Measurements from ENCODE around the gene GTF3C2. TPM values are rescaled to one million over a fixed set of nuclear protein-coding genes. Genes with fewer than 3 reads are reported as not detected.
A peak's percentile ranks its signal among the peaks of the same experiment; 100 is the strongest.
"Not testable (repeated sequence)": the region's sequence is repeated elsewhere in the genome, so short reads cannot be mapped to it uniquely, and the experiment has no call there.

The GTF3C2 gene
- total RNA-seq, 1 experiment from 2014 or later = 85.4 TPM

DNA sequence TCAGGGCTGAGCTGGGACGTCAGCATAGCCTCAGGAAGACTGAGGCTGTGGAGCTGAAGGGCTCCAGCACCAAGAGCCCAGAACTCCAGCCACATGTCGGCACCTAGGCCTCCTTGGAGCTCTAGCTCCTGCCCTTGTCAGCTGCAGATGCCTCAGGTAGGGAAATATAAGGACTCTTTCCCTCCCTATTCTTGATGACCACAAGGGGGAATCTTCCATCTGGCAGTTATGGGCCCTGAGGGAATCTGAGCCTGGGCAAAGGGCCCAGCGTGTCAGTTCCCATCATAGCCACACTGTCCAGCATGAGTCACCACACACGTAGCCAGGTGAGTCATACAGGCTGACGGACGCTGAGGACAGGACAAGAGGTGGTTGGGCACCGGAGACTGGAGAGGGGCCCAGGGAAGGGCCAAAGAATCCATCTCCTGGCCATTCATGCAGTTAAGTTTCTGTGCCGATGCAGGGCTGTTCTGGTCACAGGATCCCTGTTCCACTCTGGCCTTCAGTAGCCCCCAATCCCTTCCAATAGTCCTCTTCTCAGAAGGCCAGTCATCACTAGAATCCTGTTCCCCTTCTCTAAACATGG is 35.5 kb downstream of the GTF3C2 start:
- peak overlapping the region; percentile 91 for H3K4me3 Mint-ChIP-seq (ENCODE audit: low read depth, unreplicated experiment)
- no TSS peak for BruUV-seq (replicated peaks)
- TF ChIP-seq, protein P1, sequence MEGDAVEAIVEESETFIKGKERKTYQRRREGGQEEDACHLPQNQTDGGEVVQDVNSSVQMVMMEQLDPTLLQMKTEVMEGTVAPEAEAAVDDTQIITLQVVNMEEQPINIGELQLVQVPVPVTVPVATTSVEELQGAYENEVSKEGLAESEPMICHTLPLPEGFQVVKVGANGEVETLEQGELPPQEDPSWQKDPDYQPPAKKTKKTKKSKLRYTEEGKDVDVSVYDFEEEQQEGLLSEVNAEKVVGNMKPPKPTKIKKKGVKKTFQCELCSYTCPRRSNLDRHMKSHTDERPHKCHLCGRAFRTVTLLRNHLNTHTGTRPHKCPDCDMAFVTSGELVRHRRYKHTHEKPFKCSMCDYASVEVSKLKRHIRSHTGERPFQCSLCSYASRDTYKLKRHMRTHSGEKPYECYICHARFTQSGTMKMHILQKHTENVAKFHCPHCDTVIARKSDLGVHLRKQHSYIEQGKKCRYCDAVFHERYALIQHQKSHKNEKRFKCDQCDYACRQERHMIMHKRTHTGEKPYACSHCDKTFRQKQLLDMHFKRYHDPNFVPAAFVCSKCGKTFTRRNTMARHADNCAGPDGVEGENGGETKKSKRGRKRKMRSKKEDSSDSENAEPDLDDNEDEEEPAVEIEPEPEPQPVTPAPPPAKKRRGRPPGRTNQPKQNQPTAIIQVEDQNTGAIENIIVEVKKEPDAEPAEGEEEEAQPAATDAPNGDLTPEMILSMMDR (IDR thresholded peaks at IDR 0.05; ENCODE audit: unreplicated experiment) = peak; percentile 45
- peak; percentile 90 for DNase-seq
- peaks cover 40% of the 10 kb centered on the region for H3K36me3 Mint-ChIP-seq (ENCODE audit: insufficient read depth, unreplicated experiment)
- peak overlapping the region; percentile 96 for H3K27ac Mint-ChIP-seq (ENCODE audit: unreplicated experiment)
- H3K4me1 Mint-ChIP-seq (ENCODE audit: low read depth, unreplicated experiment) = peaks cover 20% of the 10 kb centered on the region
- no peaks in the 10 kb centered on the region for H3K27me3 Mint-ChIP-seq (ENCODE audit: unreplicated experiment)
- no peaks in the 10 kb centered on the region for H3K9me3 Mint-ChIP-seq (ENCODE audit: low read depth, unreplicated experiment)
- intact Hi-C loops (cut with micrococcal nuclease; ENCODE audit: unreplicated experiment) = loop anchor here (1.0 to 5.0 kb wide), 2 partner anchors 36 to 49 kb away; partner anchors contain the start of genes EIF2B4, GTF3C2 and SNX17
- CTCF ChIA-PET = interaction anchor here (0.7 to 1.2 kb wide), 3 partner anchors 18 to 36 kb away, joined by 3 to 4 read pairs (median 4); partner anchors contain the start of gene GTF3C2

DNA sequence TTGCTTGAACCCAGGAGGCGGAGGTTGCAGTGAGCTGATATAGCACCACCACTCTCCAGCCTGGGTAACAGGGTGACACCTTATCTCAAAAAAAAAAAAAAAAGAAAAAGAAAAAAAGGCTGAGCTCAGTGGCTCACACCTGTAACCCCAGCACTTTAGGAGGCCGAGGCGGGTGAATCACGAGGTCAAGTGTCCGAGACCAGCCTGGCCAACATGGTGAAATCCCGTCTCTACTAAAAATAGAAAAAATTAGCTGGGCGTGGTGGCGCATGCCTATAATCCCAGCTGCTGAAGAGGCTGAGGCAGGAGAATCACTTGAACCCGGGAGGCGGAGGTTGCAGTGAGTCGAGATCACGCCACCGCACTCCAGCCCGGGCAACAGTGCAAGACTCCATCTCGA is 36.7 kb downstream of the GTF3C2 start:
- not testable (repeated sequence) for BruUV-seq (replicated peaks); H3K27ac Mint-ChIP-seq (ENCODE audit: unreplicated experiment); H3K4me3 Mint-ChIP-seq (ENCODE audit: low read depth, unreplicated experiment); H3K27me3 Mint-ChIP-seq (ENCODE audit: unreplicated experiment); H3K9me3 Mint-ChIP-seq (ENCODE audit: low read depth, unreplicated experiment); DNase-seq
- CTCF ChIA-PET = interaction anchor here (0.7 kb wide), 1 partner anchor 41 kb away, joined by 3 read pairs; no protein-coding TSS in a partner anchor
- Mint-ChIP-seq H3K4me1 (ENCODE audit: low read depth, unreplicated experiment) (peaks cover 20% of the 10 kb centered on the region), H3K36me3 (ENCODE audit: insufficient read depth, unreplicated experiment) (peaks cover 39% of the 10 kb centered on the region)
- intact Hi-C loops (cut with micrococcal nuclease; ENCODE audit: unreplicated experiment) = loop anchor here (5.0 kb wide), 1 partner anchor 37 kb away; the partner anchor contains the start of gene GTF3C2

DNA sequence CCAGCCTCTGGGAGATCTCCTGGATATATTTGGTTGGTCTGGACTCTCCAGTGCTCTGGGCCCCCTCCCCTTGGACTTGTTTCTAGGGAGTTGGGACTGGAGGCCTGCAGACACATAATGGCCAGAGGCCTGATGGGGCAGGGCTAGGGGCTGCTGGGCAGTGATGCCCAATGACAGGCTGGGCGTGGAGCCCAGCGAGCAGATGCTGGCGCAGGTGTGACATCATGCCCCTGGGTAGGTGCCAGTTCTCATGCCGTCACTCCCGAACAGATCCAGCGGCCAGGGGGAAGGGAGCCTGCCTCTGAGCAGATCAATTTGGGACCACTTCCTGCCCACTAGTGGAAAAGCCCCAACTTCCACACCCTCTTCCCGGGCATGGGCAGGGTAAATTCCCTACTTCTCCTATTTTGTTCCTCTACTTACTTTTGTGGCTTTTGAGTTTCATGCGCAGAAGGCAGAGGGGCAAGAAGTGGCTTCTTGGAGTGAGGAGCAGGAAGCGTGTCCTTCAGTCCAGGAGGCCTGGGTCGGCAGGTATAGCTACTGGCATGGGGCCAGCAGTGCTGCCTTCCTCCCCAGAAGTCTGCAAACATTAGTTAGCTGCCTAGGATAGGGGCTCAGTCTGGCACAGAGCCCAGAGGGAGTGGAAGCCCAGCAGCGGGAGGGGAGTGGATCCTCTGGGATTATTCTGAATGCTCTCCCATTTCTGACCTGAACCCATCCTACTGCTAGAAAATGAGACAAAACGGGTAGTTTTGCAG is 39.7 kb downstream of the GTF3C2 start:
- TF ChIP-seq, protein P1 (IDR thresholded peaks at IDR 0.05; ENCODE audit: unreplicated experiment) = no peak
- Mint-ChIP-seq H3K27me3 (ENCODE audit: unreplicated experiment) (no peaks in the 10 kb centered on the region), H3K36me3 (ENCODE audit: insufficient read depth, unreplicated experiment) (peaks cover 12% of the 10 kb centered on the region), H3K4me3 (ENCODE audit: low read depth, unreplicated experiment) (no peak overlapping the region), H3K4me1 (ENCODE audit: low read depth, unreplicated experiment) (peaks cover 12% of the 10 kb centered on the region), H3K9me3 (ENCODE audit: low read depth, unreplicated experiment) (no peaks in the 10 kb centered on the region), H3K27ac (ENCODE audit: unreplicated experiment) (no peak overlapping the region)
- BruUV-seq (replicated peaks) = no TSS peak
- DNase-seq = no peak
- intact Hi-C loops (cut with micrococcal nuclease; ENCODE audit: unreplicated experiment) = no loop called here
- CTCF ChIA-PET = interaction anchor here (1.3 kb wide), 1 partner anchor 14 kb away, joined by 7 read pairs; no protein-coding TSS in a partner anchor

DNA sequence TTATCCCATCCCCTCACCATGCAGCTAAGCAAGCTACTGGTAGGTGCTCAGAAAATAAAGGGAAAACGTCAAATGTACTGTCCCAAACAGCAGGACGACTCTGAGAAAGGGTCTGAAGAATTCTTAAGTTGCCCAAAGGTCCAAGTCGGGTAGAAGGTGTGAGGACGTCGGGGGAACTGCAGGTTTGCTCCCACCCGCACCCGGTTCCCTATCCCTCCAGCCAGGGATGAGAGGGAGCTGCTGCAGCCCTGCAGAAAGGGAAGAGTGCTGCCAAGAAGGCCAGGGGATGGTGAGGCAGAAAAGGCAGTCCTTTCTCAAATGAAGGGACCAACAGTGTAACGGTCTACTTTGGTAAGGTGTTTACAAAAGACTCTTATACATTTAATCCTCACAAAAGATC is 41.4 kb downstream of the GTF3C2 start:
- CTCF ChIA-PET = no interaction called here

More for the DNA sequence above, 41.4 kb downstream of the GTF3C2 start:
- H3K27ac Mint-ChIP-seq (ENCODE audit: unreplicated experiment) = no peak overlapping the region
- H3K4me3 Mint-ChIP-seq (ENCODE audit: low read depth, unreplicated experiment) = no peak overlapping the region
- intact Hi-C loops (cut with micrococcal nuclease; ENCODE audit: unreplicated experiment) = no loop called here
- H3K9me3 Mint-ChIP-seq (ENCODE audit: low read depth, unreplicated experiment) = no peaks in the 10 kb centered on the region
- DNase-seq = no peak
- no TSS peak for BruUV-seq (replicated peaks)
- no peaks in the 10 kb centered on the region for H3K27me3 Mint-ChIP-seq (ENCODE audit: unreplicated experiment)
- peaks cover 5% of the 10 kb centered on the region for H3K36me3 Mint-ChIP-seq (ENCODE audit: insufficient read depth, unreplicated experiment)
- H3K4me1 Mint-ChIP-seq (ENCODE audit: low read depth, unreplicated experiment) = no peaks in the 10 kb centered on the region
- TF ChIP-seq, protein P1 (IDR thresholded peaks at IDR 0.05; ENCODE audit: unreplicated experiment) = no peak

Data from Calu3 (cell line).